ENCODE measurements around the gene ASF1B.
"Not testable (repeated sequence)": the region's sequence is repeated elsewhere in the genome, so short reads cannot be mapped to it uniquely, and the experiment has no call there.

ASF1B gene

DNA sequence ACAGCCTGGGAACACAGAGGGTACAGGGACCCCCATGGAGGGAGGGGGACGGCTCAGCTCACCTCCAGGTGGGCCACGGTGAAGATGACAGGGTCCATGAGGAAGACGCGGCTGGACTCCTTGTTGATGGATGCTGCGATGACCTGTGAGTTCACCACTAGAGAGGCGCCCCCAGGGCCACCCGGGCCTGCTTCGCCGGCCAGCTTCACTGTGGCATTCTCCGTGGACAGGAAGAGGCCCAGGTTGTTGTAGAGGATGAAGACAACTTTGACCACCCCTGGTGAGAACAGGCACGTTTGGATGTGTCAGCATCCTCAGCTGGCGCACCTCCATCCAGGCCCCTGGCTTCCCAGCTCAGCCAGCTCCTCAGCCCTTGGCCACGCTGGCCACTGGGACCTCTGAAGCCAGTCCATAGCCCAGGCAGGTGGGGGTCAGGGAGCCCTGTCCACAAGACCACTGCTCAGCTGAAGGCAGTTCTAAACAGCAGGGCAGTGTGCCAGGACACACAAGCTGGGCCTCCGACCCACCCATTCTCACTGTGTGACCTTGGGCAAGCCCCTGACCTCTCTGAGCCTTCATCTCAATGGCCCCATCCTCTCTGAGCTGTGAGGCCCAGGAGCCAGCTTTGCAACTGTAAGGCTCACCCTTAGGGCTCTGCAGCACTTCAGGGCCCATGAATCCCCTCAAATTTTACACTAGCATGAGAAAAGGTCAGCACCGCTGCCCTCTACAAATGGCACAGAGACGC lies 22.1 kb upstream of the ASF1B start:
- DNase-seq: no peak

DNA sequence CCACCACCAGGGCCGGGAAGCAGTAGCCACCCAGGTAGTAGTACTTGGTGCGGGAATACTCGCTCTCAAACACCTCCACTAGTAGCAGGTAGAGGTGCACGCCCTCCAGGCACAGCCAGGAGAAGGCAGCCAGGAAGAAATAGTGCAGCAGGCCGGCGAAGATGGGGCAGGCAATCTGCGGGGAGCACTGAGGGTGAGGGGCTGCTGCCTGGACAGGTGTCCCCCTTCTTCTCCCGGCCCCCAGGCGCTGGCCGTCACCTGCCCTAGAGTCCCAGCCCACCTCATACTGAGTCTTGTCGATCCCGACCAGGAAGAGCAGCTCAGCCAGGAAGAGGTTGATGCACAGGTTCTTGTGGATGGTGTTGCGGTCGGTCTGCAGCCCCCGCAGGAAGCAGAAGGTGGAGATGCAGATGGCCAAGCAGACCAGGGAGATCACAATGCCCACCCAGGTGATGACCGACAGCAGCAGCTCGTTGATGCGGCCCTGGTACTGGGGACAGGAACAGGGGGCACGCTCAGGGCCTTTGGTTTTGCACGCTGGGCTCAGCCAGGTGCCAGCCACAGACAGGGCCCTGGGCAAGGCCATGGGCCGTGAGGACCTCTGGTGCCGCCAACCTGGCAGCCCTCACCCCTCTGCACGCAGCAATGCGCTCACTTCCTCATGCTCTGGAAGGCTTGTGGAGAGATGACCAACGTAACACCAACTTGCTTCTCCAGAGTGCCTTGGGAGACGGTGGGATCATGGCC lies 20.8 kb upstream of the ASF1B start:
- DNase-seq: no peak

DNA sequence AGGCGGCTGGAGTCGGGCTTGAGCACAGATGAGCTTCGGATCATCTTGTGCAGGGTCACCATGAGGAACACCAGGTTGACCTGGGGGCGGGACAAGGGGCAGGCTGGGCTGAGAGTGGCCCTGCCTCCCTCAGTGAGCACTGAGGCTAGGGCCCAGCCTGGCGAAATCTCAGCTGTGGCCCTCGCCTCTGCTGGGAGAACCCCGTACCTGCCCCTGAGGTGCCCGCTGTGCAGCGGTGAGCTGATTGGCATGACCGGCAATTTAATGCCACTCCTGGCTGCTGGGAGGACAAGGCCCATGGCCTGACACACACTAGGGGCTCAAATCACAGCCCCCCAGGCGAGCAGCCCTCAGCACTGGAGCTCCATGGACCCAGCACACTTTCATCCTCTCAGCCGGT lies 19.7 kb upstream of the ASF1B start:
- no peak for DNase-seq

DNA sequence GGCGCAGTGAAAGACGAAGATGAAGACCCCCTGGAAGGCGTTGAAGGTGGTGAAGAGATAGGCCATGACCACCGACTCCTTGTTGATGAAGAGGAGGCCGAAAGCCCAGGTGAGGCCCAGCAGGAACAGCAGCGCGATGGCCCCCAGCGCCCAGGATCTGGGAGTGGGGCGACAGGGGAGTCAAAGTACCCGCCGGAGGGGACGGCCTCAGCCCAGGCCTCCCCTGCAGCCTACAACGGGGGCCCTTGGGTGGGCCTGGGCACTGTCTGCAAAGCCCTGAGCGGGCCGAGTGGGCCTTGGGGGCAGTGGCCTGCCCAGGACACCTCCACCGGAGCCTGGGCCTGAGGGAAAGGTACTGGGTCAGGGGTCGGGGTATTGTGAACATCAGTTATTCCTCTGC lies 19.0 kb upstream of the ASF1B start:
- DNase-seq: no peak

DNA sequence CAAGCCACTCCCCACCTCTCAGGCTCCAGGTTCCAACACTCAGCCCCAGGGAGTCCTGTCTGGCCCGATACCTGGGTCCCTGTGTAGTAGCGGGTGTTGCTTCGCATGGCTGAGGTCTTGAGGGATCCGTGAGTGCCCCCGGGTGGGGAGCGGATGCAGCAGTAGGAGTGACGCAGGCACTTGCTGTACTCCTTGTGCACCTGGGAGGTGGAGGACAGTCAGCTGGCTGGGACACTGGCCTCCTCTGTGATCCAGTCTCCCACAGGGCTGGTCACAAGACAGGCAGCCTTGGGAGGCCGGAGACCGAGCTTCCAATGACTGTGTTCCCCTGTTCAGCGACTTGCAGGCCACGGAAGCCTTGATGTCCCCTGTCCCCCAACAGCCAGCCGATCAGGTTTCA lies 16.3 kb upstream of the ASF1B start:
- no peak for DNase-seq

DNA sequence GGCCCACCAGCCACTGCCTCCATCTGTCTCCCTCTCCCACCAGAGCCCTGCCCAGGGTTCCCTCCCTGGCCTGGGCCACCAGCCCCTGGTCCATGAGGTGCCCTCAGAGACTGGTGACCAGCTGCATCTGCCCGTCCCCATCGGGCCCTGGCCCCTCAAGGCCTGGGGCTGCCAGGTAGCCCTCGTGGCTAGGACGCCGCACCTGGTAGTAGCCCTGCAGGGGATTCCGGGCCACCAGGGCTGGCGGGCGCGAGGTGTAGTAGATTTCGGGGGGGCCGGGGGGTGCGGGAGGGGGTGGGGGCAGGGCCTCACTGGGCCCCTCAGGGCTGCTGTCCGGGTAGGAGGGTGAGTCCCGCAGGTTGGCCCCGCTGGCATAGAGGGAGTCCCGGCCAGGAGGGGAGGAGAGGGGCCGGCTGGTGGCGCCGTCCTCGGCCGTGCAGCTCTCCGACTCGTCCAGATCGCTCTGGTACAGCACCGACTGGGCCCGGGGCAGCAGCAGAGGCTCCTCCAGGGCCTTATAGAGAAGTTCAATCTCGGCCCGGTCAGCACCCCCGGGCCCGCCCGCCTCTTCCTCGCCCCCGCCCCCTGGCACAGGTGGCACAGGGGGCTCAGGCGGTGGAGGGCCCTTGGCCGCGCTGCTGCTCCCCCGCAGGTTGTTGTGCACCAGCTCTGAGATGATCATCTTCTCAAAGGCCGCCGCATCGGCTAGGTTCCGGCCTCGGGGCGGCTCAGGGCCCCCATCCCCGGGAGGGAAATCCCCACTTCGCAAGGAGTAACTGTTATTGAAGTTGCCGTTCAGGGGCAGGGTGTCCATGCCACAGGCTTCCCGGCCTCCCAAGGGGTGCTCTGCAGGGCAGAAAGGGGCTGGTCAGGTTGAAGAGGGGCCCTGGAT lies 14.6 kb upstream of the ASF1B start:
- no peak for DNase-seq

DNA sequence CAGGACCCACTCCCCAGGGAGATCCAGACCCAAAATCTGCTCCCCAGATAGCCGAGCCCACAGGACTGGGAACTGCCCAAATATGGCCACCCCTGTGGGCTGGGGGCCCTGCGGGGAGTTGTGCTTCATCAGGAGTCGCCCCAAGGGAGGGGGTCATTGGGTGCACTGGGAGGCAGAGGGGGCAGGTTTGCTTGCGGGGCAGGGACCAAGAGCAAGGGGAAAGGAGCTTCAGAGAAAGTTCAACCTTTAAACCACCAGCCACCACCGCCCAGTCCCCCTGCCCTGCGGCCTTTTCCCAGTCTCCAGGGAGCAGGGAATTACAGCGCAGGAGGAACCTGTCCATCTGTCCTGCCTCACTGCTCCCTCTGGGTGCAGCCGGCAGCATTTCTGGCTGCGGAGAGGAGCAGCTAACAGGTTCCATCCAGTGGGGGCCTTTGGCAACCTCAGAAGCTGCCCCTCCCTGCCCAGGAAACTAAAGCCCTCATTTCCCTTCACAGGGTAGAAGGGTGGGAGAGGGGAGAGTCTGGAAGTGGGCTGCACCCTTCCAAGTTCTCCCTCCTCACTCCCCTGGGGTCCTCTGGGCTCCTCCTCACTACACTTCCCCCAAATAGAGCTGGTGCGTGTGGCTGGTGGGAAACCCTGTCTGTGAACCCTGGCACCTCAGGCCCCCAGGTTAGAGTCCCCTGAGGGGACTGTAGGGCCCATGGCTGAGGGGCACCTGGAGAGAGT lies 13.8 kb upstream of the ASF1B start:
- no peak for DNase-seq

DNA sequence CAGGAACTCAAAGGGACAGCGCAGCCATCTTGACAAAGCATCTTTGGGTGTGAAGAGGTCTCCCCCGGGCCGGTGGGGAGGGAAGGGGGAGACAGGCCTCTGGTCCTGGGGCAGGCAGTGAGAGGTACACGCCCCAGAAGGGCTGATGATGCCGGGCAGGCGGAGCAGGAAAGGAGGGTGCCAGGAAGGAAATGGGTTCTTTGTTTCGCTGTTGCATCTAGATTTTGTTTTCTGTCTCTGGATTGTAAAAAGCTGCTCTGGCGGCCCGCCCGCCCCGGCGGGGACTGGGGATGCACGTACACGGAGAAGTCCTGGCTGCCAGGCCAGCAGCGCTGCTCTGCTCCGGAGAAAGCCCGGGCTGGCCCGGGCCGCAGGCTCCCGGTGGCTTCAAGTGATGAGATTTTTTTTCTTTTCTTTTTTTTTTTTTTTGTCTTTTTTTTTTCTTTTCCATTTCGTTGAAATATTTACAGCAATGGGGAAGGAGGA lies 13.2 kb upstream of the ASF1B start:
- DNase-seq: peak; percentile 74

DNA sequence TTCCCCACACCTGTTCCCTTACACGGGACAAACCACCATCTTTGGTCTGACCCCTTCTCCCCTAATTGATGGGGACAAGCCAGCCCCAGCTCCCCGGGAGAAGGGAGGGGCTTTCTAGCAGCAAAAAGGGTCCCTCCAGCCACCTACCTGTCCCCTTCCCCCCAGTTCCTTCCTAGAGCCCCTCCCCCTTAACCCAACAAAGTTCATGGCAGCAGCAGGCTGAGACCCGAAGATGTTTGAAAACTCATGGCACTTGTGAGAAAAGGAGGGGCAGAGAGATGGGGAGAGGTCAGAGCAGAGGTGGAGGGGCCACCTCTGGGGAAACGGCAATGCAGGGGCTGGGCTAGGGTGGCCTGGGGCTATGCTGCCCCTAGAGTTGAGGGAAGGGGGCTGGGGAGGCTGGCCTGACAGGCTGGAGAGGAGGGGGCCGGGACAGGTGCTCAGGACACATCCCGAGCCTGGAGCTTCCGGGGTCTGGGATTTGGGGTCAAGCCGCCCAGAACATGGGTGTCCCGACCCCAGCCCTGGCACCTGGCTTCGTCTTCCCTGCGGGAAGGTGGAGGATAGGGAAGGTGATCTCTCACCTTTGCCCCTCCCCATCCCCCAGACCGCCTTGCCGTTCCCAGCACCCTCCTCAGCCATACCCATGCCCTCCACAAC lies 12.5 kb upstream of the ASF1B start:
- DNase-seq: no peak

DNA sequence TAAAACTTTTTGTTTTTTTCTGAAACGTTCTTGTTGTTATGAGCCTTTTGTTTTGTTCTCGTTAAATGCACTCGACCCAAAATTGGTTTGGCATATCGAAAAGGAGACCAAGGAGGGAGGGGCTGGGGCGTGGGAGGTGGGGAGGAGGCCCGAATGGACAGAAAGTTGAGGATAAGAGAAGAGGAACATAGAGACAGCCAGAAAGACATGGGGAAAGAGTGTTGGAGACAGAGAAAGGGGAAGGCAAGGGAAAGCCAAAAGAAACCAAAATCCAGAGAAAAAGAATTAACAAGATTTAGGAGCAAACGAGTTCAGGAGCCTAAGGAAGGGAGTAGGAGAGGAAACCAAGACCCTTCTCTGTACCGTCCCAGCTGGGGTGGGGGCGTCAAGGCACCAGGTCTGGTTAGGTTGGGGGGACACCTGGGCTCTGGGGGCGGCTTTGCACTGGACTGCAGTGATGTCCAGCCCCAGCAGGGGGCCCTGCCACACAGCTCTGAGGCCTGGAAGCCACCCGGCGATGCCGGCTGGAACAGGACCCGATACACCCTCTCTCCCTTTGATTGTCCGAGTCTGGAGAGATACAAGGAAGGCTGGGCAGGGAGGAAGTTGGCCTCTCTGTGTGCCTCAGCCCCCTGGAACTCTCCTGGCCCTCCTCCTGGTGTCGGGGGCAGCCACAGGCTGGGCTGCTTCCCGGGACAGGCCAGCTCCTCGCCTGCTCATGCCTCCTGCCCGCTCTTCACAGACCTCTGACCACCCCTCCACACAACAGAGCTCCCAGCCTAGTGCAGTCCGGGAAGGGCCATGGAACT lies 11.6 kb upstream of the ASF1B start:
- peak; percentile 65 for DNase-seq

DNA sequence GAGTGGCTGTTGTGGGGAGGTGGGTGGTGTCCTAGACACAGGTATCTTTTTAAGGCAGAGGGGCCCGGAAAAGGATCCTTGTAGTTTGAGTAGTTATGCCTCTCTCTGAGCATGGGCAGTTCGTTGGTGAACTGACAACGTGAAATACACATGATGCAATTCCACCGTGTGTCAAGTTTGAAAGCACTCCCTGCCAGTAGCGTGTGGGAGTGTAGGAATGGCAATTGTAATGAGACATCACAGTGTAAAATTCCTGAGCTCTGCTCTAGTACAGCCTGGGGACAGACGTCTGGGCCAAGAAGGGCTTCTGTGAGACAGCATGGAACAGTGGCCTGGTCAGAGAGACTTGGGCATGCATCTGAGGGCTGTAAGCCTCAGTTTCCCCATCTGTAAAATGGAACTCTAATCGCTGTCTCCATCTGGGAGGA lies 10.4 kb upstream of the ASF1B start:
- no peak for DNase-seq

DNA sequence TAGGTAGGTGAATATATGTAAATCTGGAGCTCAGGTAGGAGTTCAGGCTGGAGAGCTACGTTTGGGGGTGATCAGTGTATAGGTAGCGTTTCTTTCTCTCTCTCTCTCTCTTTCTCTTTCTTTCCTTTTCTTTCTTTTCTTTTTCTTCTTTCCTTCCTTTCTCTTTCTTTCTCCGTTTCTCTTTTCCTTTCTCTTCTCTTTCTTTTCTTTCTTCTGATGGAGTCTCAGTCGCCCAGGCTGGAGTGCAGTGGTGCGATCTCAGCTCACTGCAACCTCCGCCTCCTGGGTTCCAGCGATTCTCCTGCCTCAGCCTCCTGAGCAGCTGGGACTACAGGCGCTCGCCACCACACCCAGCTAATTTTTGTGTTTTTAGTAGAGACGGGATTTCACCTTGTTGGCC lies 9.8 kb upstream of the ASF1B start:
- DNase-seq: not testable (repeated sequence)

DNA sequence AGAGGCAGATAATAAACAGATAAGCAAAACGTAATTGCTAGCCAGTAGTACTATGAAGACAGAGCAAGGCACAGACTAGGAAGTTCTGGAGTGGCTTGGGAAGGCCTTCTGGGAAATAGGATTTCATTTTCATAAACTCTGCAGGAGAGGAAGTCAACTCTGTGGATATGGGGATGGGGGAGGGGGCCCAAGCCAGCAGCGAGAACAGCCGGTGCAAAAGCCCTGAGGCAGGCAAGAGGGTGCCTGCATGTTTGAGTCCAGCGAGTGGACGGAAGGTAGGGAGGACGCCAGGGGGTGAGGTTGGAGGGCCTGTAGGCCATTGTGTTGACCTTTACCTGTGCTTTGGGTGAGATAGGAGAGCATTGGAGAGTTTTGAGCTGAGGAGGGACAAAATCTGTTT lies 9.0 kb upstream of the ASF1B start:
- no peak for DNase-seq

DNA sequence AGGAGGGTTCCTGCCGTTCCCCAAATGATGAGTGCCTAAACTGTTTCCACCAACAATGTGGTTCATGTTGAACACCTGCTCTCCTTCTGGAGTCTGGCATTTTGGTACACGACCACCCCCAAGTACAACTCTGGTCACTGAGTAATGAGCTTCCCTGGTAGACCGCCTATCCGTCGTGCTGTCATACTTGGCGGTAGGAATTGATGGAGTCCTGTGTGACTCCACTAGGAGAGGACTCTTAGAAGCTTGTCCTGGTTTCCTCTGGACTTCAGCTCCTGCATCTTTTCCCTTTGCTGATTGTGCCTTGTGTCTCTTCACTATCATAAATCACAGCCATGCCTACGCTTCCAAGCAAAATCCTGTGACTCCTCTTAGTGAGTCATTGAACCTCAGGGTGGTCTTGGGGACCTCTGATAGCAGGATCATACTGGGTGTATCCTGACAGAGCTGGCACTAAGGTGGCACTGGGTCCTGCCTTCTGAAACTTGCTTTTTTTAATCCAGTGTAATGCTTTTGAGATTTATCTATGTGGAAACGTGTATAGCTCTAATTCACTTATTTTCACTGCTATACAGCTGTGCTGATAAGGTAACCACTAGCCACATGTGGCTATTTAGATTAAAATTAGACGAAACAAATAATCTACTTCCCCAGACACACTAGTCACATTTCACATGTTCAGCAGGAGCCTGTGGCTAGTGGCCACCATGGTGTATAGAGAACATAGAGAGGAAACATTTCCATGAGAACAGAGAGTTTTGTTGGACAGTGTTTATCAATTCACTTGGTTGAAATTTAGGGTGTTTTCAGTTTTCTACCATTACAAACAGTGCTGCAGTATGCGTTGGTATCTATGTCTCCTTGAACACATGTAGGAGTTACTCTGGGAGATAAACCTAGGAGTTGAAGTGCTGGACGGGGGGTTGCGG lies 6.1 kb upstream of the ASF1B start:
- DNase-seq: no peak

DNA sequence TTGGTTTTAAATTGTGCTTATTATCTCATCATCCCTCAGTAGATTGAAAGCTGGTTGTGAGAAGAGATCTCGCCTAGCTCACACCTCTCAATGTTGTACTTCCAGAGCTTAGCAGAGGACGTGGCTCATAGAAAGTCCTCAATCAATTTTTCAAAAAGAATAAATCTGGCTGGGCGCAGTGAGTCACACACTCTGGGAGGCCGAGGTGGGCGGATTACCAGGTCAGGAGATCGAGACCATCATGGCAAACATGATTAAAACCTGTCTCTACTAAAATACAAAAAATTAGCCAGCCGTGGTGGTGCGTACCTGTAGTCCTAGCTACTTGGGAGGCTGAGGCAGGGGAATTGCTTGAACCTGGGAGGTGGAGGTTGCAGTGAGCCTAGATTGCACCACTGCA lies 4.7 kb upstream of the ASF1B start:
- DNase-seq: no peak

DNA sequence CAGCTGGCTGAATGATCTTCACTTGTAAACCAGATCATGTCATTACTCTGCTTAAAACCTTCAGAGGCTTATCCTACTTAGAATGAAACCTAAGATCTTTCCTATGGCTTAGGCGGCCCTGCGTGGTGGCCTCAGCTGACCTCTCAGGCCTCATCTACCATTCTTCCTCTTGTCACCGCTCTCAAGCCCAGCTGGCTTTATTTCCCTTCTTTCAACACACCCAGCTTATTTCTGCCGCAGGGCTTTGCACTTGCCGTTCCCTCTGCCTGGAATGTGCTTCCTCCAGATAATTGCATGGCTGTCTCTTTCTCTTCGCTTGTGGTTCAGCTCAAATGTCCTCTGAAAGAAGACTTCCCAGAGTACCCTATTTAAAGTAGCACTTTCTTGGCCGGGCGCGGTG lies 3.6 kb upstream of the ASF1B start:
- DNase-seq: no peak

DNA sequence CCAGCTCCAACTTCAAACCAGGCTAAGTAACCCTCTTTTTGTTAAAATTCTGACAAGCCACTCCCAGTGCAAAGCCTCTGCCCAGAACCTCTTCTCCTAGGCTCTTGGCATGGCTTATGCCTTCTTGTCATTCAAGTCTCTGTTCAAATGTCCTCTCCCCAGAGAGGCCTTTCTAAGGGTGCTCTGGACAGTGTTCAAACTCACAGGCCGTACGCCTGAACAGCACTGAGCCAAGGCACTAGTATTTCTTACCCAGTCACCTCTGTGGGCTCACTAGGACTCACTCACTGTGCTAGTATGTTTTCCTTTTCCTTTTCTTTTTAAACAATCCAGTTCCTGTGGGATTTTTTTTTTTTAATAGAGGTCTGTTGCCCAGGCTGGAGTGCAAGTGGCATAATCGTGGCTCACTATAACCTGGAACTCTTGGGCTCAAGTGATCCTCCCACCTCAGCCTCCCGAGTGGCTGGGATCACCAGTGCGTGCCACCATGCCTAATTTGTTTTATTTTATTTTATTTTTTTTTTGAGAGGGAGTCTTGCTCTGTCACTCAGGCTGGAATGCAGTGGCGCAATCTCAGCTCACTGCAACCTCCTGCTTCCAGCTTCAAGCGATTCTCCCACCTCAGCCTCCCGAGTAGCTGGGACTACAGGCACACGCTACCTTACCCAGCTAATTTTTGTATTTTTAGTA lies 2.3 kb upstream of the ASF1B start:
- no peak for DNase-seq

DNA sequence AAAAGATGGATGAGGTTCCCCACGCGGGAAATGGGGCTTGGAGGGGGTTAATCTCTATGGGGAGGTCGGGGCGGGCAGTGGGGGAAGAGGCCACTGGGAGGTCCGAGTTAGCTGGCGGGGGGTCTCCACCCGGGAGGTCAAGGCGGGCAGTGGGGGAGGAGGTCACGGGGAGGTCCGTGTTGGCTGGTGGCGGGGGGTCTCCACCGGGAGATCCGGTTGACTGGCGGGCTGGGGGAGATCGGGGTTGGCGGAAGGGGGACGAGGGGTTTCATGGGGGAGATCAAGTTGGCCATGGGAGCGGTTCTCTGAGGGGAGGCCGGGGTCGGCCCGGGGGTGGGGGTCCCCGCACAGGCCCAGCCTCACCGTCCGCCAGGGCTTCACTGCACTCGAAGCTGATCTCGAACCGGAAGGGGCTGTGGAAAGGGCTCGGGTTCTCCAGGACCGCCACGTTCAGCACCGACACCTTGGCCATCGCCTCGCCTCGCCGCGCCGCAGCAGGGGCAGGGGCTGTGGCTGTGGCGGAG lies 342 bp downstream of the ASF1B start:
- no peak for DNase-seq

DNA sequence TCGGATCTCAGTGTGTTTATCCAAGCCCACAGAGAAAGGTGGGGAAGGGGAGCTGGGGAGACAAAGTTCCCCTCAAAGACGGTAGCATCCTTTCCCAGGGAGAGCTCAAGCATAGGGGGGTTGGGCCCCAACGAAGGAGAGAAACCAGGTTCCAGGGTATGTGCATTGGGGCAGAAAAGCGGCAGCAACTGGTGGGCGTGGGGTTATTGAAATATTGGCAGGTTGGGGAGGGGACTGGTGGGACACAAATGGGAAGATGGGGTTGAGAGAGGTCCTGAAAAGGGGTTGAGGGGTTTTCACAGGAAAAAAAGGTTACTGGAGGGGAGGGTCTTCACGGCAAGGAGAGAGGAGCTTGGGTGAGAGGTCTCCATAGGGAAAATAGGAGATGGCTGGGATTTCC lies 1.0 kb downstream of the ASF1B start:
- DNase-seq: no peak
